Neural progenitor cell (in vitro differentiated cells): ENCODE measurements around the gene NDUFS1. TPM values are rescaled to one million over a fixed set of nuclear protein-coding genes. Genes with fewer than 3 reads are reported as not detected.
A peak's percentile ranks its signal among the peaks of the same experiment; 100 is the strongest.
"Not testable (repeated sequence)": the region's sequence is repeated elsewhere in the genome, so short reads cannot be mapped to it uniquely, and the experiment has no call there.

ENCODE experiments used
- DNase-seq: peaks from one replicate; pipeline ENCODE4 v3.0.0-alpha.2; 2016; ENCODE audit warnings: low spot score
- H2AFZ ChIP-seq: fragments of 200-600 bp; sonication (generic); replicated peaks from 2 replicates; pipeline ENCODE4 v1.6.1; 2016; ENCODE audit warnings: antibody characterized with exemption
- H3F3A ChIP-seq: fragments of 200-600 bp; sonication (generic); 2 replicates; pipeline ENCODE4 v1.6.1; 2016; ENCODE audit warnings: antibody characterized with exemption, low read depth
- H3K27ac ChIP-seq: fragments of 200-600 bp; sonication (generic); 2 replicates; pipeline ENCODE4 v1.5.1; 2016; ENCODE audit warnings: mild to moderate bottlenecking
- H3K27me3 ChIP-seq: fragments of 200-600 bp; sonication (generic); 2 replicates; pipeline ENCODE4 v1.6.1; 2016; ENCODE audit warnings: mild to moderate bottlenecking, moderate library complexity
- H3K36me3 ChIP-seq: fragments of 200-600 bp; sonication (generic); 2 replicates; pipeline ENCODE4 v1.5.1; 2016
- H3K4me1 ChIP-seq: fragments of 200-600 bp; sonication (generic); 2 replicates; pipeline ENCODE4 v1.6.1; 2016; ENCODE audit warnings: mixed run types
- H3K4me2 ChIP-seq: fragments of 200-600 bp; sonication (generic); 2 replicates; pipeline ENCODE4 v1.6.1; 2016
- H3K4me3 ChIP-seq: fragments of 200-600 bp; sonication (generic); 2 replicates; pipeline ENCODE4 v1.5.1; 2016
- H3K79me2 ChIP-seq: fragments of 200-600 bp; sonication (generic); 2 replicates; pipeline ENCODE4 v1.6.1; 2016; ENCODE audit warnings: low read depth
- H3K9ac ChIP-seq: fragments of 200-600 bp; sonication (generic); 2 replicates; pipeline ENCODE4 v1.6.1; 2016
- H3K9me3 ChIP-seq: fragments of 200-600 bp; sonication (generic); 2 replicates; pipeline ENCODE4 v1.5.1; 2016; ENCODE audit warnings: low read depth
- H4K20me1 ChIP-seq: fragments of 200-600 bp; sonication (generic); 2 replicates; pipeline ENCODE4 v1.6.1; 2016; ENCODE audit warnings: low read depth
- H3K27ac Mint-ChIP-seq: 3 replicates; pipeline ENCODE4 v1.8.0; 2021; ENCODE audit warnings: mixed read lengths
- H3K27me3 Mint-ChIP-seq: 2 replicates; pipeline ENCODE4 v1.8.0; 2022; ENCODE audit warnings: low read depth, mild to moderate bottlenecking, inconsistent platforms, moderate library complexity, mixed read lengths; ENCODE audit not compliant: insufficient read depth
- H3K36me3 Mint-ChIP-seq: 3 replicates; pipeline ENCODE4 v1.8.0; 2021; ENCODE audit warnings: mixed read lengths
- H3K4me1 Mint-ChIP-seq: 3 replicates; pipeline ENCODE4 v1.8.0; 2021; ENCODE audit warnings: mixed read lengths
- H3K4me3 Mint-ChIP-seq: 3 replicates; pipeline ENCODE4 v1.8.0; 2021; ENCODE audit warnings: mild to moderate bottlenecking, moderate library complexity, mixed read lengths
- H3K9me3 Mint-ChIP-seq: 3 replicates; pipeline ENCODE4 v1.8.0; 2020; ENCODE audit warnings: mixed read lengths
- CTCF ChIP-seq: fragments of 200-600 bp; sonication (generic); IDR thresholded peaks from 2 replicates; pipeline ENCODE4 v1.5.1; 2017; ENCODE audit warnings: antibody characterized with exemption, mild to moderate bottlenecking
- EZH2 ChIP-seq: fragments of 200-600 bp; sonication (generic); IDR thresholded peaks from 2 replicates; pipeline ENCODE4 v1.6.1; 2017; ENCODE audit warnings: antibody characterized with exemption, mild to moderate bottlenecking, moderate library complexity
- EZH2phosphoT487 ChIP-seq: fragments of 200-600 bp; sonication (generic); IDR thresholded peaks from 2 replicates; pipeline ENCODE4 v1.6.1; 2017; ENCODE audit warnings: antibody characterized with exemption
- total RNA-seq: library from RNA; depleted of rRNA; stranded (reverse); fragments of >200 nt; gene quantifications from 2 replicates; pipeline ENCODE4 v1.2.3, GENCODE V29; 2015; ENCODE audit warnings: low replicate concordance

NDUFS1 gene
- total RNA-seq, 1 donor from 2014 or later = 115 TPM

- Histone ChIP-seq H3F3A (peaks cover 40% of the 10 kb centered on the region), H3K9ac (no peak overlapping the region), H3K27me3 (no peaks in the 10 kb centered on the region), H2AFZ (no peak overlapping the region), H3K27ac (no peak overlapping the region), H3K4me1 (peaks cover 14% of the 10 kb centered on the region), H3K36me3 (peaks cover 19% of the 10 kb centered on the region), H3K4me3 (no peak overlapping the region), H4K20me1 (peaks cover 26% of the 10 kb centered on the region), H3K4me2 (no peak overlapping the region), H3K9me3 (no peaks in the 10 kb centered on the region), H3K79me2 (peaks cover 48% of the 10 kb centered on the region)
- Mint-ChIP-seq H3K4me3 (no peak overlapping the region), H3K4me1 (peaks cover 15% of the 10 kb centered on the region), H3K36me3 (peaks cover 30% of the 10 kb centered on the region), H3K27ac (no peak overlapping the region), H3K27me3 (peaks cover 2% of the 10 kb centered on the region), H3K9me3 (peaks cover 7% of the 10 kb centered on the region)
- TF ChIP-seq CTCF = peak; percentile 91
- TF ChIP-seq EZH2 = no peak
- DNase-seq = peak; percentile 36
Measured at GRCh38 chr2:206164261-206164862, 5.1 kb upstream of the NDUFS1 start.

GRCh38 chr2:206163251-206163880 is 4.1 kb upstream of the NDUFS1 start:
- Mint-ChIP-seq H3K27me3 (peaks cover 2% of the 10 kb centered on the region), H3K27ac (no peak overlapping the region), H3K36me3 (peaks cover 28% of the 10 kb centered on the region), H3K9me3 (peaks cover 5% of the 10 kb centered on the region), H3K4me1 (peaks cover 16% of the 10 kb centered on the region), H3K4me3 (no peak overlapping the region)
- H3F3A ChIP-seq = peaks cover 49% of the 10 kb centered on the region
- no peak overlapping the region for H3K27ac ChIP-seq
- peaks cover 14% of the 10 kb centered on the region for H3K4me1 ChIP-seq
- peaks cover 19% of the 10 kb centered on the region for H3K36me3 ChIP-seq
- no peak overlapping the region for H3K4me3 ChIP-seq
- no peak overlapping the region for H2AFZ ChIP-seq
- H3K9me3 ChIP-seq = no peaks in the 10 kb centered on the region
- TF ChIP-seq CTCF (no peak), EZH2phosphoT487 (no peak), EZH2 (no peak)
- peaks cover 56% of the 10 kb centered on the region for H3K79me2 ChIP-seq
- no peak overlapping the region for H3K9ac ChIP-seq
- DNase-seq = no peak
- H4K20me1 ChIP-seq = peaks cover 26% of the 10 kb centered on the region
- no peak overlapping the region for H3K4me2 ChIP-seq
- no peaks in the 10 kb centered on the region for H3K27me3 ChIP-seq

- H3K9ac ChIP-seq, H3K4me3 Mint-ChIP-seq, H3K27ac Mint-ChIP-seq, H2AFZ ChIP-seq, H3K27me3 Mint-ChIP-seq, H3K9me3 ChIP-seq, H3K4me3 ChIP-seq, H3K27me3 ChIP-seq, DNase-seq, H3K9me3 Mint-ChIP-seq, H3K4me2 ChIP-seq: not testable (repeated sequence)
- H3K36me3 Mint-ChIP-seq = peaks cover 25% of the 10 kb centered on the region
- Histone ChIP-seq H3K79me2 (peaks cover 66% of the 10 kb centered on the region), H3K4me1 (peaks cover 14% of the 10 kb centered on the region), H3F3A (peaks cover 51% of the 10 kb centered on the region), H3K27ac (peak overlapping the region; percentile 45), H3K36me3 (peaks cover 19% of the 10 kb centered on the region), H4K20me1 (peaks cover 26% of the 10 kb centered on the region)
- H3K4me1 Mint-ChIP-seq = peaks cover 23% of the 10 kb centered on the region
Measured at GRCh38 chr2:206162401-206162800, 3.2 kb upstream of the NDUFS1 start.

- no peaks in the 10 kb centered on the region for H3K27me3 ChIP-seq
- no peaks in the 10 kb centered on the region for H3K9me3 Mint-ChIP-seq
- peak overlapping the region; percentile 96 for H3K9ac ChIP-seq
- H3K4me2 ChIP-seq = peak overlapping the region; percentile 99
- H3K4me3 ChIP-seq = peak overlapping the region; percentile 74
- DNase-seq = no peak
- peak overlapping the region; percentile 100 for H3K4me3 Mint-ChIP-seq
- peaks cover 51% of the 10 kb centered on the region for H3F3A ChIP-seq
- H3K9me3 ChIP-seq = no peaks in the 10 kb centered on the region
- H3K4me1 ChIP-seq = peaks cover 14% of the 10 kb centered on the region
- H3K36me3 Mint-ChIP-seq = peaks cover 28% of the 10 kb centered on the region
- H3K79me2 ChIP-seq = peaks cover 82% of the 10 kb centered on the region
- H3K27ac Mint-ChIP-seq = no peak overlapping the region
- H3K36me3 ChIP-seq = peaks cover 19% of the 10 kb centered on the region
- TF ChIP-seq EZH2phosphoT487 (no peak), EZH2 (no peak), CTCF (no peak)
- peaks cover 27% of the 10 kb centered on the region for H3K4me1 Mint-ChIP-seq
- no peaks in the 10 kb centered on the region for H3K27me3 Mint-ChIP-seq
- peaks cover 26% of the 10 kb centered on the region for H4K20me1 ChIP-seq
- H3K27ac ChIP-seq = no peak overlapping the region
- no peak overlapping the region for H2AFZ ChIP-seq
Measured at GRCh38 chr2:206160807-206161179, 1.5 kb upstream of the NDUFS1 start.
